Measurements from ENCODE around the gene PAX6. TPM values are rescaled to one million over a fixed set of nuclear protein-coding genes. Genes with fewer than 3 reads are reported as not detected.

PAX6 gene
- total RNA-seq, 1 donor from 2014 or later = not detected

DNA sequence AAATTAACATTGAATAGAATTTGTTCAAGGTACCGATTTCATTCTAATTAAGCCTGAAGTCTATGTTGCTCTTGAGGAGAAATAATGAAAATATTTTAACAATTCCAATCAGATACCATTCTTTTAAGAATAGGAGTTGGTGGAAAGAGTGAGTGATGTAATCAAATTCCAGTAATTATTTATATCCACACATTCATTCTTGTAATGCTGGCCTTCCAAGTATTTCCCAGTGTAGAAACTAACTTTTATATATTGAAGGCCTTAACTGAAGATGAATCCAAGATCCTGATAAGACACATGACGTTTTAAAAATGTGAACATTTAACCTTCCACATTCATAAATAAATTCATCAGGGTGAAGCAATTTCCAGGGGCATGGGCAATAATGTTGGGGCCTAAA is 36.6 kb upstream of the PAX6 start:
- no peak for DNase-seq (ENCODE audit: extremely low spot score, unreplicated experiment)
- H3K4me3 Mint-ChIP-seq (ENCODE audit: unreplicated experiment) = no peak overlapping the region
- no peaks in the 10 kb centered on the region for H3K9me3 Mint-ChIP-seq (ENCODE audit: unreplicated experiment)
- no peaks in the 10 kb centered on the region for H3K36me3 Mint-ChIP-seq (ENCODE audit: unreplicated experiment)
- peaks cover 48% of the 10 kb centered on the region for H3K27me3 Mint-ChIP-seq (ENCODE audit: unreplicated experiment)
- H3K4me1 Mint-ChIP-seq (ENCODE audit: unreplicated experiment) = no peaks in the 10 kb centered on the region
- no peak overlapping the region for H3K27ac Mint-ChIP-seq (ENCODE audit: unreplicated experiment)
- TF ChIP-seq, protein P1, sequence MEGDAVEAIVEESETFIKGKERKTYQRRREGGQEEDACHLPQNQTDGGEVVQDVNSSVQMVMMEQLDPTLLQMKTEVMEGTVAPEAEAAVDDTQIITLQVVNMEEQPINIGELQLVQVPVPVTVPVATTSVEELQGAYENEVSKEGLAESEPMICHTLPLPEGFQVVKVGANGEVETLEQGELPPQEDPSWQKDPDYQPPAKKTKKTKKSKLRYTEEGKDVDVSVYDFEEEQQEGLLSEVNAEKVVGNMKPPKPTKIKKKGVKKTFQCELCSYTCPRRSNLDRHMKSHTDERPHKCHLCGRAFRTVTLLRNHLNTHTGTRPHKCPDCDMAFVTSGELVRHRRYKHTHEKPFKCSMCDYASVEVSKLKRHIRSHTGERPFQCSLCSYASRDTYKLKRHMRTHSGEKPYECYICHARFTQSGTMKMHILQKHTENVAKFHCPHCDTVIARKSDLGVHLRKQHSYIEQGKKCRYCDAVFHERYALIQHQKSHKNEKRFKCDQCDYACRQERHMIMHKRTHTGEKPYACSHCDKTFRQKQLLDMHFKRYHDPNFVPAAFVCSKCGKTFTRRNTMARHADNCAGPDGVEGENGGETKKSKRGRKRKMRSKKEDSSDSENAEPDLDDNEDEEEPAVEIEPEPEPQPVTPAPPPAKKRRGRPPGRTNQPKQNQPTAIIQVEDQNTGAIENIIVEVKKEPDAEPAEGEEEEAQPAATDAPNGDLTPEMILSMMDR (IDR thresholded peaks at IDR 0.05) = no peak

GRCh38 chr11:31845331-31845730 is 34.2 kb upstream of the PAX6 start:
- Mint-ChIP-seq H3K4me1 (ENCODE audit: unreplicated experiment) (no peaks in the 10 kb centered on the region), H3K9me3 (ENCODE audit: unreplicated experiment) (no peaks in the 10 kb centered on the region), H3K4me3 (ENCODE audit: unreplicated experiment) (no peak overlapping the region), H3K27me3 (ENCODE audit: unreplicated experiment) (peaks cover 52% of the 10 kb centered on the region), H3K36me3 (ENCODE audit: unreplicated experiment) (no peaks in the 10 kb centered on the region), H3K27ac (ENCODE audit: unreplicated experiment) (no peak overlapping the region)
- DNase-seq (ENCODE audit: extremely low spot score, unreplicated experiment) = no peak
- TF ChIP-seq, protein P1 (IDR thresholded peaks at IDR 0.05) = no peak

GRCh38 chr11:31844351-31844750 is 33.2 kb upstream of the PAX6 start:
- TF ChIP-seq, protein P1 (IDR thresholded peaks at IDR 0.05) = no peak
- Mint-ChIP-seq H3K4me1 (ENCODE audit: unreplicated experiment) (no peaks in the 10 kb centered on the region), H3K27ac (ENCODE audit: unreplicated experiment) (no peak overlapping the region), H3K27me3 (ENCODE audit: unreplicated experiment) (peaks cover 60% of the 10 kb centered on the region), H3K4me3 (ENCODE audit: unreplicated experiment) (no peak overlapping the region), H3K36me3 (ENCODE audit: unreplicated experiment) (no peaks in the 10 kb centered on the region), H3K9me3 (ENCODE audit: unreplicated experiment) (no peaks in the 10 kb centered on the region)
- no peak for DNase-seq (ENCODE audit: extremely low spot score, unreplicated experiment)

GRCh38 chr11:31841435-31841834 is 30.3 kb upstream of the PAX6 start:
- TF ChIP-seq, protein P1 (IDR thresholded peaks at IDR 0.05) = no peak
- H3K9me3 Mint-ChIP-seq (ENCODE audit: unreplicated experiment) = no peaks in the 10 kb centered on the region
- DNase-seq (ENCODE audit: extremely low spot score, unreplicated experiment) = no peak
- peaks cover 67% of the 10 kb centered on the region for H3K27me3 Mint-ChIP-seq (ENCODE audit: unreplicated experiment)
- H3K36me3 Mint-ChIP-seq (ENCODE audit: unreplicated experiment) = no peaks in the 10 kb centered on the region
- H3K4me1 Mint-ChIP-seq (ENCODE audit: unreplicated experiment) = no peaks in the 10 kb centered on the region
- H3K4me3 Mint-ChIP-seq (ENCODE audit: unreplicated experiment) = no peak overlapping the region
- no peak overlapping the region for H3K27ac Mint-ChIP-seq (ENCODE audit: unreplicated experiment)

- peaks cover 57% of the 10 kb centered on the region for H3K27me3 Mint-ChIP-seq (ENCODE audit: unreplicated experiment)
- H3K9me3 Mint-ChIP-seq (ENCODE audit: unreplicated experiment) = no peaks in the 10 kb centered on the region
- H3K36me3 Mint-ChIP-seq (ENCODE audit: unreplicated experiment) = no peaks in the 10 kb centered on the region
- no peak overlapping the region for H3K4me3 Mint-ChIP-seq (ENCODE audit: unreplicated experiment)
- H3K27ac Mint-ChIP-seq (ENCODE audit: unreplicated experiment) = no peak overlapping the region
- no peaks in the 10 kb centered on the region for H3K4me1 Mint-ChIP-seq (ENCODE audit: unreplicated experiment)
- no peak for DNase-seq (ENCODE audit: extremely low spot score, unreplicated experiment)
- TF ChIP-seq, protein P1 (IDR thresholded peaks at IDR 0.05) = no peak
Measured at GRCh38 chr11:31834237-31834636, 23.1 kb upstream of the PAX6 start.
